Measurements from ENCODE around the gene PACC1. TPM values are rescaled to one million over a fixed set of nuclear protein-coding genes. Genes with fewer than 3 reads are reported as not detected.

Gene PACC1
- total RNA-seq, 2 donors from 2014 or later = 10.2 to 11.7 TPM

DNA sequence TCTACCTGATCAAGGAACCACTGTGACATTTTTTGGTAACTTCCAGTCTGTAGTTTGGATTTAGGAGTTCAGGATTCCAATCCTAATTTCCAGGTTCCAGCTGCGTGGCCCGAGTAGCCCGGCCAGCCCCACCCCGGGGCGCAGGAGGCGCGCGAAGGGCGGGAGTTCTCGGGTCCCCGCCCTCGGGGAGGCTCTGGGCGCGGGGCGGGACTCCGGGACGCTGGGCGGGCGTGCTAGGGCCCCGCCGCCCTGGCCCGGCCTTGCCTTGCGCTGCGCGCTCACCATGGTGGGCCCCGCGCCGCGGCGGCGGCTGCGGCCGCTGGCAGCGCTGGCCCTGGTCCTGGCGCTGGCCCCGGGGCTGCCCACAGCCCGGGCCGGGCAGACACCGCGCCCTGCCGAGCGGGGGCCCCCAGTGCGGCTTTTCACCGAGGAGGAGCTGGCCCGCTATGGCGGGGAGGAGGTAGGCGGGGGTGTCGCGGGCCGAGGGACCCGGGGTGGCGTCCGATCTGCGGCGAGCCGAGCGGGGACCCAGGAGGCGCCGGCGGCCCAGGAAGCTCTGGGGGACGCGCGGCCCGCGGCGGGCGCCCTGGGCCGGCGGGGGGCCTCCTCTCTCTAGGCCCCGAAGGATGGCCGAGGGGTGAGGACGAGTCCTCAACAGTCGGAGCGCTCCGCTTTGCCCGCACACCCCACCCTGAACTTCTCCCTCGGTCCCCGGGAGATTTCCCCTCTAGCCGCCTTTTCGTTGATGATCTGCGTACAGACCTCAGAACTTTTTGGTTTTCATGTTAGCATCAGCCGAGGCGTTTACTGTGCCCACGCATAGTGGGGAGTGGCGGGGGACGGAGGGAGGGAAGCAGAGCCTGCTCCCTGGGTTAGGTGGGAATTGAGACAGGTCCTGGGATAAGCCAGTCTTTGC lies 18.2 kb upstream of the PACC1 start, which contains the start of gene NENF:
Gene NENF, plus strand, starts transcription at position 260 of the 916 bp plus-strand sequence. Its CDS starts 24 bp downstream, at position 284.
- H3K27me3 Mint-ChIP-seq (ENCODE audit: low read depth) = no peaks in the 10 kb centered on the region
- DNase-seq (peak; percentile 86 to 90), ATAC-seq (replicated peaks in 1 of 2) (peak; percentile 100)
- peak within 1 kb of the TSS; percentile 82 for H3K27ac Mint-ChIP-seq
- peak within 1 kb of the TSS; percentile 82 to 83 for H3K4me3 Mint-ChIP-seq
- peaks cover 34% of the 10 kb centered on the region for H3K4me1 Mint-ChIP-seq (ENCODE audit: low read depth)
- no peaks in the 10 kb centered on the region for H3K36me3 Mint-ChIP-seq (ENCODE audit: insufficient read depth in 2 of 2)
- H3K9me3 Mint-ChIP-seq = no peaks in the 10 kb centered on the region

DNA sequence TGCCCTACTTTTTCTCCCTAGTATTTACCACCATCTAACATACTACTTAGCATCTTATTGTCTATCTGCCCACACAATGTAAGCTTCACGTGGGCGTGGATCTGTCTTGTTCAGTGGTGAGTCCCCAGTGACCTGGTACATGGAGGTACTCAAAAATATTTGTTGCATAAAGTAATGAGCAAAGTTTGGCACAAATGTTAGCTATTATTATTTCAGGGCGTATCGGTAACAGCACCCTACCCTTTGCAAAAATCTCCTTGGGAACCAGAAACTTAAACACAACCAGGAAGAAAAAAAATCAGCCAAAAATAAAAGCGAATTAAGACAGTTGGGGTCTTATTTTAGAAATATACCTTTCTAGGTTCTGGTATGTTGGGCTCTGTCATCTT lies 17.6 kb upstream of the PACC1 start:
- no peaks in the 10 kb centered on the region for H3K27me3 Mint-ChIP-seq (ENCODE audit: low read depth)
- ATAC-seq (replicated peaks in 1 of 2) = no peak

DNA sequence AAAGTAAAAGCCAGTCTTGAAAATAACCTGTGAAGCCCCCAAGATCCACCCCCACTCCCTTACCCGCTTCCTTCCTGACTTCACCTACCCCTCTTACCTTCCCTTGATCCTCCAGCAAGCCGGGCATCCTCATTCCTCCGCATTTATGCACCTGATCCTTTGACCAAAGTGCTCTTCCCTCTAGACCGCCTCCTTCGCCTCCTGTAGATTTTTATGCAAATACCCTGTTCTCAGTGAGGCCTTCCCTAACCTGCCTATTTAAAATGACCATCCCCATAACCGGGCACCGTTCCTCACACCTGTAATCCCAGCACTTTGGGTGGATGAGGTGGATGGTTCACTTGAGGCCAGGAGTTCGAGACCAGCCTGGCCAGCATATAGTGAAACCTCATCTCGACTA lies 17.0 kb upstream of the PACC1 start:
- no peak for ATAC-seq (replicated peaks in 1 of 2)
- no peak overlapping the region for H3K27ac Mint-ChIP-seq
- peaks cover 25% of the 10 kb centered on the region for H3K4me1 Mint-ChIP-seq (ENCODE audit: low read depth)
- no peaks in the 10 kb centered on the region for H3K36me3 Mint-ChIP-seq (ENCODE audit: insufficient read depth in 2 of 2)
- H3K4me3 Mint-ChIP-seq = peak overlapping the region; percentile 54 to 82
- no peak for DNase-seq
- H3K27me3 Mint-ChIP-seq (ENCODE audit: low read depth) = no peaks in the 10 kb centered on the region
- no peaks in the 10 kb centered on the region for H3K9me3 Mint-ChIP-seq

More for the DNA sequence above, 17.6 kb upstream of the PACC1 start:
- Mint-ChIP-seq H3K4me3 (peak overlapping the region; percentile 82 to 83), H3K36me3 (ENCODE audit: insufficient read depth in 2 of 2) (no peaks in the 10 kb centered on the region), H3K4me1 (ENCODE audit: low read depth) (peaks cover 27% of the 10 kb centered on the region), H3K27ac (peak overlapping the region; percentile 82), H3K9me3 (no peaks in the 10 kb centered on the region)
- no peak for DNase-seq

DNA sequence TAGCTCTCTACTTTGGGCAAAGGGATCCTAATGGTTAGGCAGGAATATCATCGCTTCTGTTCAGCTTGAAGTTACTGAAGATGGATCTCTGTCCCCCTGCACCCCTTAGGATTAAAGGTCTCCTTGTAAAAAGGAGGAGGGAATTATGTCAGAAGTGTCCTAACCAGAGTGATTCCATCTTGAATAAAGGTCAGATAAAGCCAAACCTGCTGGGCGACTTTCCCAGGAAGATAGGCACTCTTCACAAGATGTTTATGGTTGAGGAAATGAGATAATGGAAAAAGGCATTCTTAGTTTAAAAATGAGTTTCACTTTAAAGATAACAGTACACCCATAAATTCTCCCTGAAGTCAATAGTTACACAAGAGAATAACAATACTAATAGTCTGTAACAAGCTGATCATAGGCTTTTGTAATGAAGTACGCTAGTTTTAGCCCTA lies 16.3 kb upstream of the PACC1 start:
- no peak overlapping the region for H3K27ac Mint-ChIP-seq

DNA sequence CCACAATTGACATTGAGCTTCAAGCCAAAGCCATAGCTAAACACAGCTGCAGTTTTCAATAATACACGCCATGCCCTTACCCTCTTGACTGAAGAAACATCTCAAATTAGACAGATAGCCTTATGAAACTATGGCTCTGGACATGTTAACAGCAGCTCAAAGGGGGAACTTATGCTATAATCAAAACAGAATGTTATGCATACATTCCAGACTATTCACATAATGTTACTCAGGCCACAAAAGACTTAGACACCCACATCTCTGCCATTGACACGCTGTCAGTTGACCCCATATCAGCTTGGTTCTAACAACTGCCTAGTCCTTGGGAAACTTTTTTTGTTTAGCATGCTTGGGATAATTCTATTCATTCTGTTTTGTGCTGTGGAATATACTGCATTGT lies 15.7 kb upstream of the PACC1 start:
- no peak overlapping the region for H3K27ac Mint-ChIP-seq
- no peaks in the 10 kb centered on the region for H3K36me3 Mint-ChIP-seq (ENCODE audit: insufficient read depth in 2 of 2)
- no peak for DNase-seq
- H3K4me3 Mint-ChIP-seq = no peak overlapping the region
- H3K9me3 Mint-ChIP-seq = no peaks in the 10 kb centered on the region
- no peaks in the 10 kb centered on the region for H3K27me3 Mint-ChIP-seq (ENCODE audit: low read depth)
- H3K4me1 Mint-ChIP-seq (ENCODE audit: low read depth) = peaks cover 25% of the 10 kb centered on the region
- ATAC-seq (replicated peaks in 1 of 2) = no peak

More for the DNA sequence above, 16.3 kb upstream of the PACC1 start:
- no peak for DNase-seq
- H3K36me3 Mint-ChIP-seq (ENCODE audit: insufficient read depth in 2 of 2) = no peaks in the 10 kb centered on the region
- no peak for ATAC-seq (replicated peaks in 1 of 2)
- no peaks in the 10 kb centered on the region for H3K9me3 Mint-ChIP-seq
- peaks cover 25% of the 10 kb centered on the region for H3K4me1 Mint-ChIP-seq (ENCODE audit: low read depth)
- no peaks in the 10 kb centered on the region for H3K27me3 Mint-ChIP-seq (ENCODE audit: low read depth)
- H3K4me3 Mint-ChIP-seq = peak overlapping the region in 1 of 2 donors; percentile 54

DNA sequence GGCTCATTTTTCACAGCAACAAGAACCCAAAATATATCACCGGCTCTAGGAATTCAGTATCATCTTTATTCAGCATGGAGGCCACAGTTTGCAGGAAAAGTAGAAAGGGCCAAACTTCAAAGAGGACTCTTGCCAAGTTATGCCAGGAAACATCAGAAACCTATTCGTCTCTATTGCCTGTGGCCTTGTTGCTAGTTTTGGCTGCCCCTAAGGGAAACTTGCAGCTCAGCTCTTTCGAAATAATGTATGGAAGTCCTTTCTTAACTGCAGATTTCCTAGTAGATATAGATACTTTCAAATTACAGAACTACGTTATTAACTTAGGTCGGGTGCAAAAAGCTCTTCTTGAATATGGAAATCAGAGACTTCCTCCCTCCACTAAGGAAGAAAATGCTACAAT lies 13.8 kb upstream of the PACC1 start:
- H3K36me3 Mint-ChIP-seq (ENCODE audit: insufficient read depth in 2 of 2) = no peaks in the 10 kb centered on the region
- H3K4me1 Mint-ChIP-seq (ENCODE audit: low read depth) = peaks cover 19% of the 10 kb centered on the region
- ATAC-seq (replicated peaks in 1 of 2) (no peak), DNase-seq (no peak)
- no peak overlapping the region for H3K4me3 Mint-ChIP-seq
- H3K27me3 Mint-ChIP-seq (ENCODE audit: low read depth) = no peaks in the 10 kb centered on the region
- H3K9me3 Mint-ChIP-seq = no peaks in the 10 kb centered on the region
- no peak overlapping the region for H3K27ac Mint-ChIP-seq

DNA sequence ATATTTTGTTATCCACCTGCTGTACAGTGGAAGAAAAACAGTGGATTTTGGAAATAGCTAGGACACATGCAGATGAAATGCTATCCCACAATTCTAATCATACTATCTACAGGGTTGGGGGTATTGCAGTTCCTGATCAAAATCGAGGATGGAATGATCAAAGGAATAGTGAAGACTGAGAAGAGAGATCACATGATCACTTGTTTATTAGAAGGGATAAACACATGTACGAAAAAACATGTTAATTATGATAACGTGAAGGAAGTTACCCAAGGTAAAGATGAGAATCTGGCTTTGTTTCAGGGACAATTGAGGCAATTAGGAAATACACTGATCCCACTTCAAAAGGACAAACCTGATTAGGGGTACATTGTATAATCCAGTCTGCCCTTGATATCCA lies 9.2 kb upstream of the PACC1 start:
- DNase-seq (no peak), ATAC-seq (replicated peaks in 1 of 2) (no peak)
- no peak overlapping the region for H3K4me3 Mint-ChIP-seq
- no peak overlapping the region for H3K27ac Mint-ChIP-seq
- no peaks in the 10 kb centered on the region for H3K36me3 Mint-ChIP-seq (ENCODE audit: insufficient read depth in 2 of 2)
- no peaks in the 10 kb centered on the region for H3K4me1 Mint-ChIP-seq (ENCODE audit: low read depth)
- no peaks in the 10 kb centered on the region for H3K27me3 Mint-ChIP-seq (ENCODE audit: low read depth)
- H3K9me3 Mint-ChIP-seq = no peaks in the 10 kb centered on the region

DNA sequence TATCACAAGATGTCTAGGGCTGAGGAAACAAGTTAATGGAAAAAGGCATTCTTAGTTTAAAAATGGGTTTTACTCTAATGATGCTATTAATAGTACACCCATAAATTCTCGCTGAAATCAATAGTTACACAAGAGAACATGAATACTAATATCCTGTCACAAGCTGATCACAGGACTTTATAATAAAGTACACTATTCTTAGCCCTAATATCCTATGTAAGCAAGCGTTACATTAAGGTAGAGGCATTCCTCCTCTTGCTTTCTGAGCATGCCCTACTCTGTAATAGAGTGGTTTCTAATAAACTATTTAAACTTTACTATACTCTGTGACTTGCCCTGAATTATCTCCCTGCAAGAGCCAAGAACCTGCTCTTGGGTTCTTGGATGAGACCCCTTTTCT lies 6.5 kb upstream of the PACC1 start:
- no peaks in the 10 kb centered on the region for H3K36me3 Mint-ChIP-seq (ENCODE audit: insufficient read depth in 2 of 2)
- no peak overlapping the region for H3K4me3 Mint-ChIP-seq
- no peak for DNase-seq
- no peaks in the 10 kb centered on the region for H3K27me3 Mint-ChIP-seq (ENCODE audit: low read depth)
- no peaks in the 10 kb centered on the region for H3K4me1 Mint-ChIP-seq (ENCODE audit: low read depth)
- H3K9me3 Mint-ChIP-seq = no peaks in the 10 kb centered on the region
- no peak for ATAC-seq (replicated peaks in 1 of 2)
- H3K27ac Mint-ChIP-seq = no peak overlapping the region

DNA sequence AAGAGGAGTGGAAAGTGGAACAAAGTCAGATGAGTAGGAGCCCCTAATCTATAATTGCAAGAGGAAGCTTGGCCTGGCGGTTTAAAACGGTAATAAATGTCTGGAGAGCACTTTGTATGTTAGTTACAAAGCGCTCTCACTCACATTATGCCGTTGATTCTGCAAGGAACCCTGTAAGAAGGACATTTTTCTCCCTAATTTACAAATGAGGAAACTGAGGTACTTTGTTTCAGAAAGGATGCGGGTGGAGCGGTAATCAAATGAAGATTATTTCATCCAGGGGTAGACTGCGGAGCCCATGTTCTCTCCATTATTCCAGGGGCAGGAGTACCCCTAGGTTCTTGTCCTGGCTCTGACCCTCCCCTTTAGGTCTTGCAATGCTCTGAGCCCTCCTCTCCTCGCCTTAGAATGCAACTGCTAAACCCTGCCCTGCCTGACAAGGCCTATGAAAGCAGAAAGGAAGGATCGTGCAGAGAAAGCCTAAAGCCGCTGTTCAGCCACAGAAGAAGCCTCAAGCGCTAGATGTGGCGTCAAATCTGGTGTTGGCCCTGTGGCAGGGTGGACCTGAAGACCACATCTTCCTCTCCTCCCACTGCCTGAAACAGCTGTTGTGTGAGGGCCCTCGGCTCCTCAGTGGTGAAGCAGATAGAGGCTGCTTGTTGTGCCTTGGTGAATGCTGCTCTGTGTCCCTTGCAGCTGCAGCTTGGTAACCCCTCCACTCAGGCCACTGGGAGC lies 588 bp upstream of the PACC1 start:
- H3K27me3 Mint-ChIP-seq (ENCODE audit: low read depth) = no peaks in the 10 kb centered on the region
- peak overlapping the region; percentile 89 for H3K27ac Mint-ChIP-seq
- no peak for ATAC-seq (replicated peaks in 1 of 2)
- no peak for DNase-seq
- H3K4me1 Mint-ChIP-seq (ENCODE audit: low read depth) = peaks cover 29% of the 10 kb centered on the region
- H3K9me3 Mint-ChIP-seq = no peaks in the 10 kb centered on the region
- peak overlapping the region; percentile 99 to 100 for H3K4me3 Mint-ChIP-seq
- H3K36me3 Mint-ChIP-seq (ENCODE audit: insufficient read depth in 2 of 2) = peaks cover 3 to 9% of the 10 kb centered on the region in 2 donors

DNA sequence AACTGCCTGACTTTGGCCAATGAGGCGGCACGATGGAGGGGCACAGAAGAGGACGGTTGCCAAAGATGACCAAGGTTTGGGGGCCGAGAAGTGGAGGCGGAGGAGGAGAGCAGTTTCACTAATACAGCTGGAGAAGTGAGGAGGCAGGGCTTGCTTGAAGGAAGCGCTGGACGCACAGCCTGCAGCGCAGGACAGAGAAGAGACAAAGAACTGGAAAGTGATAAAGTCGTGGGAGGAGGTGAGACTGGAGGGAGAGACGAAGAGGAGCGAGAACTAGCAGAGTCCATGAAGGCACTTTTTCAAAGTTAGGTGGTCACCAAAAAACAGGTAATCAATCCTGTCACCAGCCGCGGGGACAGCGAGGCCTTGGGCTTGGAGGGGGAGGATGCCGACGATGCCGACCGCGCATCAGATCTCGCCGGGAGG lies 771 bp downstream of the PACC1 start:
- Mint-ChIP-seq H3K9me3 (no peaks in the 10 kb centered on the region), H3K36me3 (ENCODE audit: insufficient read depth in 2 of 2) (peaks cover 10 to 14% of the 10 kb centered on the region in 2 donors), H3K4me1 (ENCODE audit: low read depth) (peaks cover 29% of the 10 kb centered on the region), H3K27me3 (ENCODE audit: low read depth) (no peaks in the 10 kb centered on the region), H3K4me3 (peak overlapping the region; percentile 99 to 100), H3K27ac (peak overlapping the region; percentile 86)
- DNase-seq = no peak
- ATAC-seq (replicated peaks in 1 of 2) = peak in 1 of 2 donors; percentile 24

DNA sequence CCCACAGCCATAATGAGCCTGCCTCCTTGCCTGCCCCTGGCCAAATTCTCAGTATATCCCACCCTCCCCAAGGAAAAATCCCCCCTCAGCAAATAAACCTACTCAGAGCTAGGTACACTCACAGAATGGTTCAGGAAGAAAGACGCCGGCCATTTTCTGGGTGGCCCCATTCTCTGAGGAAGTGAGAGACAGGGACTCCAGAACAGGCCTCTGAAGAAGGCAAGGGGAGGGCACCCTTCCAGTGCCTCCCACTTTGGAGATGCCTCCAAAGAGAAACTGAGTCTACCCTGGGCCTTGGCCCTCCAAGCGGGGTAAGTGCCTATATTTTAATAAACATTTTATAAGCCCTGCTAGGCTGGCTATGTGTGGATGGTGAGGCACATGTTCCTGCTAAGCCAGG lies 2.3 kb downstream of the PACC1 start:
- no peak overlapping the region for H3K4me3 Mint-ChIP-seq
- peaks cover 11 to 14% of the 10 kb centered on the region in 2 donors for H3K36me3 Mint-ChIP-seq (ENCODE audit: insufficient read depth in 2 of 2)
- H3K27ac Mint-ChIP-seq = no peak overlapping the region
- no peak for ATAC-seq (replicated peaks in 1 of 2)
- H3K27me3 Mint-ChIP-seq (ENCODE audit: low read depth) = no peaks in the 10 kb centered on the region
- no peaks in the 10 kb centered on the region for H3K9me3 Mint-ChIP-seq
- H3K4me1 Mint-ChIP-seq (ENCODE audit: low read depth) = peaks cover 29% of the 10 kb centered on the region
- no peak for DNase-seq

DNA sequence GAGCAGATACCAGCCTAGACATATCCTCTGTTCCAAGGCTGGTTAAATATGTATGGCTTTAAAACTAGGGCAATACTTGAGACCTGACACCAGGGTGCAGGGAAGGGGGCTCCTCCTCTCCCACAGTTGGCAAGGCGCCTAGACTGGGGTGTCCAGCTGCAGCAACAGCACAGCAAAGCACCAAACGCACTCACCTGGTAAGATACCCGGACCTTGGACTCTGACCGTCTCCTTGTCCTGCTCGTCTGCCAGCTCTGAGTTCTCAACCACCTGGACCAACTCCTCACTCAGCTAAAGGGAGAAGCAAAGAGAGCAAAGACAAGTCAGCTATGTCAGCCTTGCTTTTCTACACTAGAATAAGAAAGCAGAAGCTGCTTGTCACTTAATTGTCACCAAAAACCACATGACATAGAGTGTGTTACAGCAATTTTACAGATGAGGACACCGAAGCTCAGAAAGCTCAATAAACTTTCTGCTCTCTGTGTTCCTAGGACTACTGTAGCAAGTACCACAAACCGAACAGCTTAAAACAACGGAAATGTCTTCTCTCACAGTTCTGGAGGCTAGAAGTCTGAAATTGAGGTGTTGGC lies 4.4 kb downstream of the PACC1 start:
- Mint-ChIP-seq H3K36me3 (ENCODE audit: insufficient read depth in 2 of 2) (peaks cover 11 to 14% of the 10 kb centered on the region in 2 donors), H3K4me1 (ENCODE audit: low read depth) (peaks cover 23% of the 10 kb centered on the region), H3K27me3 (ENCODE audit: low read depth) (no peaks in the 10 kb centered on the region), H3K27ac (no peak overlapping the region), H3K9me3 (no peaks in the 10 kb centered on the region), H3K4me3 (no peak overlapping the region)
- ATAC-seq (replicated peaks in 1 of 2) (no peak), DNase-seq (no peak)
